ENCODE results near the gene CHAF1A. TPM values are rescaled to one million over a fixed set of nuclear protein-coding genes. Genes with fewer than 3 reads are reported as not detected.
A peak's percentile ranks its signal among the peaks of the same experiment; 100 is the strongest.

CHAF1A gene
- total RNA-seq, 8 experiments from 2014 or later: 2.3 to 36.2 (median 3.1) TPM

DNA sequence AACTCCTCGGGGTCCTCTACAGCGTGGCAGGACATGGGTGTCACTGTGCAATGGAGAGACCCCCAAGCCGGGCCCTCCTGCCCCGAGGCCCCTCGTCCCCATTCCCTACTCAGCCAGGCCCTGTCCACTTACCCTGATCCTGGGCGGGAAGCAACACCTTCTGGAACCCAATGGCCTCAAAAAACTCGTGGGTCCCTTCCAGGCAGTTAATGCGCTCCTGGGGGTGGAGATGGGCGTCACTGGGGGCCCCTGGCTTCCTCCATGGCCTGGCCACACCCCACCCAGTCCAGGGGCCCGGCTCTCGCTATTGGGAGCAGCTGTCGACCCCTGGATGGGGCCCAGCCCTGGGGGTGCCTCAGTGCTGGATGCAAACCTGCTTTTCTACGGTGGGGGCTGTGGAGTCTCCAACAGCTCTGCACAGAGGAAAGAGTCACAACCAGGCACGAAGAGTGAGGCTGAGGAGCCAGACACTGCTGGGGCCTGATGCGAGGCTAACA lies 44.3 kb downstream of the CHAF1A start:
- 20 to 80% (median 70%) methylated on average over 1 to 2 of the region's 15 CpGs; no CpG with 5 or more reads in 5 of the 10 experiments for WGBS, 10 experiments
- H3K27ac ChIP-seq: no peak overlapping the region
- no peak overlapping the region for H3K4me3 ChIP-seq
- in situ Hi-C loops (cut with MboI; ENCODE audit: low pct_unique_long_range_greater_than_20kb in 2 of 9, low sequenced_read_pairs in 9 of 9, unreplicated experiment in 9 of 9): no loop called here
- no peaks in the 10 kb centered on the region for H3K4me1 ChIP-seq (replicated peaks in 1 of 2)
- ATAC-seq (replicated peaks in 6 of 8): peak in 2 of 8 experiments; percentile 1 to 2

DNA sequence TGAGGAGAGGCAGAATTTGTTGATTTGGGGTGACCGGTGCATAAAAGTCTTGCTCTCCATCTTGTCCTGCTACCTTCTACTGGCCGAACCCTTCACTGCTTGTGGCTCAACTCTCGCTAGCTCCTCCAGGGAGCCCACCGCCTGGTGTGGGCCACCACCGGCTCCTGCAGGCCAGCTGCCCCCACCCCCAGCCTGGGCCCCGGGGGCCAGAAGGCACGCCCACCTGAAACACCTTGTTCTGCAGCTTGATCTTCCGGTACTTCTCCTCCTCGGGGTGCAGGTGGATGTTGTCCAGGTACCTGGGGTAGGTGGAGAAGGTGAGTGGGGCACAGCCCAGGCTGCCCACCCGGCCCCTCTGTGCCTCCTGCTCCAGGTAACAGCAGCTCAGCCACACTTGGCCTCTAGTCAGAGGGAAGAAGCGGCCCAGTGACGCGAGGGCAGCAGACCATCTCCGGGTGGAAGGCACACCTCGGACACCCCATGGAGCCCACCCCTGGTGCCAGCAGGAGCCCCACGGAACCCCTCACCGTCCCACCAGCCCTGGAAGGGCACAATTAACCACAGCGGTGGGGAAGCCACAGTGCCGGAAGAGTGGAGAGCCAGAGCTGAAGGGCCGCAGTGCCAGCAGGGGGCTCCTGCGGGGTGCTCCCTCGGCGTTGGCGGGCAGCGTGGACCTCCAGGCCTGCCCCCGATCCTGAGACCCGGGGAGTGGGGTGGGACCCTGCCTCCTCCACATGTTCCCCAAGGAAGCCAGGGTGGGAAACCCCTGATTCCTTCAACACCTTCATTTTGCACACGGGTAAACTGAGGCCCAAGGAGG lies 45.1 kb downstream of the CHAF1A start:
- Histone ChIP-seq H3K4me1 (replicated peaks in 1 of 2) (no peaks in the 10 kb centered on the region), H3K4me3 (no peak overlapping the region), H3K27ac (no peak overlapping the region)
- 90 to 100% methylated on average over 1 to 6 of the region's 28 CpGs; no CpG with 5 or more reads in 8 of the 10 experiments for WGBS, 10 experiments
- ATAC-seq (replicated peaks in 6 of 8): no peak
- in situ Hi-C loops (cut with MboI; ENCODE audit: low pct_unique_long_range_greater_than_20kb in 2 of 9, low sequenced_read_pairs in 9 of 9, unreplicated experiment in 9 of 9): no loop called here

DNA sequence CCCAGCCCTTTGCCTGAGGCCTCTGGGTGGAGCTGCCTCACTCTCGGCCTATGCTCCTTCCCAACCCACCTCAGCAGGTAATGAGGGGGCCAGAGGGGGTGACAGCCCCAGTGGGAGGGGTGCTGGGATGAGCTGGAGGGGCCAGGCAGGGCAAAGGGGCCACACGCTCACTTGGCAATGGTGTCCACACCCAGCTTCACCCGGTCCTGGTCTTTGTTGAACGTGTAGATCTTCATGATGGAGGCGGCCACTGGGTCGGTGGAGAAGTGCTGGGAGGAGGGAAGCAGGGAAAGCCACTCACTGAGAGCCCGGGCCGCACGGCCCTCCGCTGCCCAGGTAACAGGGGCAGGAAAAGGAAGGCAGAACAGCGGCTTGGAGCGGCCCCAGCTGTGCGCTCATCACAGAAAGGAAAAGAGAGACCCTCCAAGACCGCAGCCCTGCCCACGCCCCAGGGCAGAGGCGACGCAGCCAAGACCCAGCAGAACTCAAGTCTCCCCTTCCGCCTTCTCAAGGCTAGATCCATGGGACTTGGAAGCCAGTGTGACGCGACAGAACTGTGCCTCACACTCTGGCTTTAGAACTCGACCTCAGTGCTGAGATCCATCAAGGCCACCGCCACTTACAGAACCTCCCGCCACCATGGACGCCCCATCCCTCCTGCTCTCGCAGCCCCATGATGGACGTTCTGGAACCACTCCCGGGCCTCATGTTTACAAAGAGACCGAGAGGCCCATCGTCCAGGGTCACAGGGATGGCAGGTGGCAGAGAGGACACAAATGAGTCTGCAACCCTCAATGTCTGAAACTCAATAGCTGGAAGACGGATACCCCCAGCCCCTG lies 45.9 kb downstream of the CHAF1A start:
- WGBS, 10 experiments: 40 to 100% (median 88%) methylated on average over 1 to 10 of the region's 30 CpGs; no CpG with 5 or more reads in 1 of the 10 experiments
- H3K4me1 ChIP-seq (replicated peaks in 1 of 2): no peaks in the 10 kb centered on the region
- in situ Hi-C loops (cut with MboI; ENCODE audit: low pct_unique_long_range_greater_than_20kb in 2 of 9, low sequenced_read_pairs in 9 of 9, unreplicated experiment in 9 of 9): no loop called here
- ATAC-seq (replicated peaks in 6 of 8): peak in 1 of 8 experiments; percentile 28
- peak overlapping the region in 1 of 2 donors; percentile 16 for H3K27ac ChIP-seq
- no peak overlapping the region for H3K4me3 ChIP-seq

DNA sequence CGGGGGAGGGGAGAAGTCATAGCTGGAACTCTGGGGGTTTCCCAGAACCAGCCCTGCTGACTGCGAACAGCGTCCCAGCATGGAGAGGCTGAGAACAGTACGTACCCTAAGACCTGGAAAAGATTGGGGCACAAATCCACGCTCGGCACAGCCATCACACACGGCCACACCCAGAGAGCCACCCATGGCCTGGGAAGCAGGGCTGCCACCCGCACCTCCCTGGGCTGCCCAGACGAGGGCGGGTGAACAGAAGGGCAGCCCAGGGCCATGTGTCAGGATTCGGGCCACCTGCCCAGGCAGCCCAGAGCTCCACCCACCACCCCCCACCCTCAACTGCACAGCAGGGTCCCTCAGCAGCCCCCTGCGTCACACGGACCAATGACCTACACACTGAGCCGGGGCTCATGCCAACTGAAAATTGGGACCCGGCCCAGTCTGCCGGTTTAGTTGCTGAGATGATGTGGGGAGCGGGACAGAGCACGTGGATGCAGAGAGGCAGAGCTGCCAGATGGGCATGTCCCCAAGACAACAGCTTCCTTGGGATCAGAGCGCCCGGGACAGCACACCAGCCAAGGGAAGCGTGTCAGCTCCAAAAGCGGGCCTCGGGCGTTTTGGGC lies 46.7 kb downstream of the CHAF1A start:
- no peak for ATAC-seq (replicated peaks in 6 of 8)
- 33 to 100% (median 98%) methylated on average over 1 to 4 of the region's 24 CpGs; no CpG with 5 or more reads in 6 of the 10 experiments for WGBS, 10 experiments
- Histone ChIP-seq H3K4me1 (replicated peaks in 1 of 2) (no peaks in the 10 kb centered on the region), H3K27ac (peak overlapping the region in 1 of 2 donors; percentile 16), H3K4me3 (no peak overlapping the region)
- in situ Hi-C loops (cut with MboI; ENCODE audit: low pct_unique_long_range_greater_than_20kb in 2 of 9, low sequenced_read_pairs in 9 of 9, unreplicated experiment in 9 of 9): no loop called here

DNA sequence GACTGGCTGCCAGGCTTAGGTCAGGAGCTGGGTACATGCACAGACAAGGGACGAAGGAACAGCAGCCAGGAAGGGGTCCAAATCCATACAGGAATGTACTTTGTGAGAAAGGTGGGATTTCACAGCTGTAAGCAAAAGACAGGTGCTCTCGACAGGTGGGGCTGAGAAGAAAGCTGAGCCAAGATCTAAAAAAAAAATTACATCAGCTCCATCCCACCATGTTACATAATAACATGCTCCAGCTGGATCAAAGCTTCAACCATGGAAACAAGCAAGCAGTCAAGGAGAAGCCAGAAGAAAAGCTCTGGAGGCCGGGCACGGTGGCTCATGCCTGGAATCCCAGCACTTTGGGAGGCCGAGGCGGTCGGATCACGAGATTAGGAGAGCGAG lies 47.2 kb downstream of the CHAF1A start:
- in situ Hi-C loops (cut with MboI; ENCODE audit: low pct_unique_long_range_greater_than_20kb in 2 of 9, low sequenced_read_pairs in 9 of 9, unreplicated experiment in 9 of 9): no loop called here
- WGBS, 10 experiments: 53 to 100% (median 98%) methylated on average over 1 to 9 of the region's 9 CpGs; no CpG with 5 or more reads in 2 of the 10 experiments
- H3K27ac ChIP-seq: no peak overlapping the region
- H3K4me1 ChIP-seq (replicated peaks in 1 of 2): no peaks in the 10 kb centered on the region
- ATAC-seq (replicated peaks in 6 of 8): no peak
- H3K4me3 ChIP-seq: no peak overlapping the region

DNA sequence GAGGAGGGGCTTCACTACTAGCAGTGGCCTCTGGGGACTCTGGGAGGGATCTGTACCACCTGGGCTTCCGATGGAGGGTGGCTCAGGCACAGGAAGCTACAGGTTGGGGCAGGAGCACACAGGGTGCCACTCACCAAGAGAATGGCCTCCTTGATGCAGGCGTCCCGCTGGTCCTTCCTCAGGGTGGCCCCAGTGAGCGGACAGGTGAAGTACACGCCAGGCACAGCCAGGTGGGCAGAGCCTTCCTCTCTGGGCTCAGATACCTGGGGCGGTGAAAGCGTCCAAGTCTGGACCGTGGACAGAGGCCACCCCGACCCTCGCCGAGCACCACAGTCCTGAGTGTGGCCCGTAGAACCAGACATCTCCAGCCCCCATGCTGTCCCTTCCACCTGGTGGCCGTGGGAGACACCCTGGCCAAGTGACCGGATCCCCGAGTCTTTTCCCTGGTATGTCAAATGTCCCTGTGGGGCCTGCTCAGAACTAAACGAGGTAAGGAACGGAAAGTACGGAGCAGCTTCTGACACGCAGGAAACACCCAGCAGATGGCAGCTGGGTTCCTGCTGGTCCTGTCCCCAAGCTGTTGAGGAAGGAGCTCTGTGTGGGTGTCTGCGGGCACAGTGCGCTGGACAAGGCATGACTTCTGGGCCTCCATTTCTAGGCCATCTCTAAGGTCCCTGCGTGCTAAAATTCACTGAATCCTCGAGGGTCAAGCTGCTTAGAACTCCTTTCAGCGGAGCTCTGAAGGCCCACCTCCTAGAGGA lies 50.0 kb downstream of the CHAF1A start:
- H3K4me1 ChIP-seq (replicated peaks in 1 of 2): peaks cover 14 to 16% of the 10 kb centered on the region in 2 donors
- in situ Hi-C loops (cut with MboI; ENCODE audit: low pct_unique_long_range_greater_than_20kb in 2 of 9, low sequenced_read_pairs in 9 of 9, unreplicated experiment in 9 of 9): no loop called here
- H3K4me3 ChIP-seq: no peak overlapping the region
- 47 to 100% (median 94%) methylated on average over 1 to 10 of the region's 24 CpGs; no CpG with 5 or more reads in 2 of the 10 experiments for WGBS, 10 experiments
- no peak for ATAC-seq (replicated peaks in 6 of 8)
- no peak overlapping the region for H3K27ac ChIP-seq

DNA sequence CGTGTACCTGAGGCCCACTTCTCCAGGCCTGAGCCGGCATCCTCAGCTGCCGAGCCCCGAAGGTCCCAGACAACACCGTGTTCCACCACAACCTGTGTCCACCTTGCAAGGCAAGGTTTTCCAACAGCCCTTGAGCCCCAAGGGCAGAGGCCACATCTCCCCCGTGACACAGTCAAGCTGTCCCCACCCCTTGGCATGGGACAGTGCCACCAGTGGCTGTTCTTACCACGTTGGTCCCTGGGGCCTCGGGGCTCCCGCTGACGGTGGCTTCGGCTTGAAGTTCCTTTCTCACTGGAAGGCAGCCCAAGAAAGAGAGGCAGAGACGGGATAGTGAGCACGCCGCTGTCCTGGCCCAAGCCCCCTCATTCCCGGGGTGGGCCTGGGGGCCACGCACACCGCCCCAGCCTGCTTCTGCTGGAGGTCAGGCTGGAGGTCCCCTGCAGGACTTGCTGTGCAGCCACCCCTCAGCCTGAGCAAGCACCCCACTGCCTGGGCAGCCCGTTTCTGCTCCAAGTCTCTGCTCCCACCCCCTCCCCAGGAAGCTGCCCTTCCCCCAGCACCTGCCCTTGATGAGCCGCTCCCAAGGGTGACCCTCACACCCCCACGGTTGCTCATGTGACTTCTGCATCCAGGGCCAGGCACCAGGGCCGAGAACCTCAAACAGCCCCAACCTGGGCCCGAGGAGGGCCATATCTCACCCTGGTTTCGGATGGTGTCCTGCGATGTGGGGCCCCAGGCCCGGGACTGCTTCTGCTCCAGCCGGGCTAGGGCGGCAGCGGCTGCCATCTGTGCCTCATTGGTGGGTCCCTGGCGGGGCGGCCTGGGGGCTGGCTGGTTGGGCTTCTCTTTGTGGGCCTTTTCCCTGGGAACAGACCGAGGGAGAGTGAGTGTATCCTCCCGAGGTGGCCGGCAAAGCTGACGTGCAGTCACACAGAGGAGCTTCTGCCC lies 51.1 kb downstream of the CHAF1A start:
- H3K4me3 ChIP-seq: no peak overlapping the region
- 39 to 87% (median 78%) methylated on average over 3 to 5 of the region's 34 CpGs; no CpG with 5 or more reads in 6 of the 10 experiments for WGBS, 10 experiments
- in situ Hi-C loops (cut with MboI; ENCODE audit: low pct_unique_long_range_greater_than_20kb in 2 of 9, low sequenced_read_pairs in 9 of 9, unreplicated experiment in 9 of 9): no loop called here
- ATAC-seq (replicated peaks in 6 of 8): no peak
- no peak overlapping the region for H3K27ac ChIP-seq
- peaks cover 19 to 20% of the 10 kb centered on the region in 2 donors for H3K4me1 ChIP-seq (replicated peaks in 1 of 2)

DNA sequence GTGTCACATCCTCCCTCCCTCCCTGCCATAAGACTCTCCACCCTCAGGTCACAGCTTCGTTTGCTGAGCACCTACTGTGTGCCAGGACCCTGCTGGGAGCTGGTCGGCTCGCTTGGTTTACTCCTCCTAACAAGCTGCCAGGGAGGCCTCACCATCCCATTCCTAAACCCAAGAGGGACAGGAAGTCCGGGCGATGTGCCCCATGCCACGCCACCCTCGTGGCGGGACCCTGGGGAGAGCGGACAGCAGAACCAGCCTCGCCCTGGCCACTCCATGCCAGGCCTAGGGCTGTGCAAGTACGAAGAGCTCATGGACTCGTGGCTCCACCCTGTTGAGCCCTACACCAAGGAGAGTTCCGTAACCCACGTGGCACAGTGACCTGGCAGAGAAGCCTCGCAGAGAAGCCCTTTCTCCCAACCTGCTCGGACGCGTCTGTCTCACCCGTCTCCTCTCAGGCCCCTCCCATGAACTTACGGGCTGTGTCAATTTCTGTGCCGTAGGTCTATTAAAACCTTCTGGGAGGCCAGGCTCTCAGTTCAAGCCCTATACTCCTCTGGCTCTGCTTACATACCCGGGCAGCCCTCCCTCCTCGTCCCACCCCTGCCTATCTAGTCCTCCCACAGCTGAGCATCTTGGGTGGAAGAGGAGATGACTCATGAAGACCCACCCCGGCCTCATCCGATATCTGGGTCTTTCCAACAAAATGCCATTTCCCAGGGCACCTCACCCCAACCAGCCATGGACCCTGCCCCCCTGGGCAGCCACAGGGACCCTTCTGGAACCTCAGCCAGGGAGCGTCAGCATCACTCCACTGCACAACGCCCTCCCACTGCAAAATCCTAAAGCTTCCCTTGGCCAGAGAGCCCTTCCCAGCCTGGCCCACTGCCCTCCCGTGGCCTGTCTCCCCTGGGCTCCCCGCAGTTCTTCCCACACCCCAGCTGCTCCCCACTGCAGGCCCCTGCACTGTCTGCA lies 52.6 kb downstream of the CHAF1A start:
- H3K4me1 ChIP-seq (replicated peaks in 1 of 2): peaks cover 19 to 20% of the 10 kb centered on the region in 2 donors
- peak overlapping the region in 3 of 5 donors; percentile 2 to 100 (median 95) for H3K4me3 ChIP-seq
- in situ Hi-C loops (cut with MboI; ENCODE audit: low pct_unique_long_range_greater_than_20kb in 2 of 9, low sequenced_read_pairs in 9 of 9, unreplicated experiment in 9 of 9): no loop called here
- H3K27ac ChIP-seq: peak overlapping the region; percentile 90 to 97
- ATAC-seq (replicated peaks in 6 of 8): peak; percentile 2 to 60 (median 22)
- WGBS, 10 experiments: 0 to 100% (median 6%) methylated on average over 1 to 12 of the region's 29 CpGs; no CpG with 5 or more reads in 7 of the 10 experiments

DNA sequence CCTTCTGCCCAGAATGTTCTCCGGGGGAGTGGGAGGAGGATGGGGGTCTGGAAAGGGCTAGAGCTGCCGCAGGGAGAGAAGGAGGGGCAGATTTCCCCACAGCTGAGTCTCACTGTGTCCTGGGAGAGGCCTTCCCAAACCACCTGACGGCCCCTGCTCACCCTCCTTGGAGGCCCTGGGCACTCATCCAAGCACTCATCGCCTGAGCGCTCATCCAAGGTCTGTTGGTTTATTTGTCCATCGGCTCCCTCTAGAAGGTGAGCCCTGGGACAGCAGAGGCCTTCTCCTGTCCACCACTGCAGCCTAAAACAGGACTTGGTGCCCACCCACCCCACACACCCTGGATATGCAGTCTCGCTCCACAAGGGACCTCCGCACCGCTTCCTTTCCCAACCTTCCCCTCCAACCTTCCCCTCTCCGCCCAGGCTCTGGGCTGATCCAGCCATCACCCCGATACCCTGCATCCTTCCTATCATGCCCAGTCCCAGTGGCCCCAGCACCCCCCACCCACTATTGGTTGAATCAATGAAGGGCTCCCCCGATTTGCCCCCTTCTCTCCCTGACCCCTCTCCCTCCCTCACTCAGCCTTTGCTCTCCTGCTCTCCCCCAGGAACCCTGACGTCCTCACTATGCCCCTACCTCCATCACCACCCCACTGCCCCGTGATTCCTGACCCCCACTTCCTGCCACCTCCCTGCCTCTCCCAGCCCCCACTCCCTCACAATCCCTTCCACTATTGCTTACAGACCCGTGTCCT lies 53.5 kb downstream of the CHAF1A start:
- Histone ChIP-seq H3K4me1 (replicated peaks in 1 of 2) (peaks cover 19 to 20% of the 10 kb centered on the region in 2 donors), H3K27ac (peak overlapping the region; percentile 90 to 97), H3K4me3 (peak overlapping the region; percentile 94 to 100 (median 96))
- peak; percentile 13 to 67 (median 48) for ATAC-seq (replicated peaks in 6 of 8)
- in situ Hi-C loops (cut with MboI; ENCODE audit: low pct_unique_long_range_greater_than_20kb in 2 of 9, low sequenced_read_pairs in 9 of 9, unreplicated experiment in 9 of 9): no loop called here
- no CpG with 5 or more reads among the region's 15 CpGs for WGBS, 10 experiments

DNA sequence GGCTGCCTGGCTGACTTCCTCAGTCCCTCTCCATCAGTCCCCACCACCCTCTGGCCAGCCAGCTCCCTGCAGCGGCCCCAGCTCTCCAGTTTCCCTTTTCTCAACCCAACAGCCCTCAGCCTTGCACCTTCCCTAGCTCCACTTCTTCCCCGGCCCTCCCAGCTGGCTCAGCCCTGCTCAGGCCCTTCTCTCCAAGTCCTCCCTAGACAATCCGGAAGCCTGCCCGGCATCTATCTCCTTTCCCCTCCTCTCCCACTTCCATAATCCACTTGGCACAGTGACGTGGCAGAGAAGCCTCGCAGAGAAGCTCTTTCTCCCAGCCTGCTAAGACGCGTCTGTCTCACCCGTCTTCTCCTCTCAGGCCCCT lies 54.0 kb downstream of the CHAF1A start:
- 0 to 10% (median 5%) methylated on average over 2 to 6 of the region's 9 CpGs; no CpG with 5 or more reads in 5 of the 10 experiments for WGBS, 10 experiments
- H3K4me1 ChIP-seq (replicated peaks in 1 of 2): peaks cover 19 to 20% of the 10 kb centered on the region in 2 donors
- in situ Hi-C loops (cut with MboI; ENCODE audit: low pct_unique_long_range_greater_than_20kb in 2 of 9, low sequenced_read_pairs in 9 of 9, unreplicated experiment in 9 of 9): no loop called here
- peak overlapping the region; percentile 90 to 97 for H3K27ac ChIP-seq
- H3K4me3 ChIP-seq: peak overlapping the region; percentile 94 to 100 (median 96)
- ATAC-seq (replicated peaks in 6 of 8): peak; percentile 7 to 38 (median 24)

Data from motor neuron (in vitro differentiated cells).